Loucy (cell line): Measurements from ENCODE around the gene SCGB1A1.

Experiments used
- H2AFZ ChIP-seq: fragments of 200-600 bp; sonication (generic); 2 replicates; pipeline ENCODE4 v1.6.0; 2016; ENCODE audit warnings: antibody characterized with exemption, mild to moderate bottlenecking, low read length, moderate library complexity
- H3F3A ChIP-seq: fragments of 200-600 bp; 2 replicates; pipeline ENCODE4 v1.6.0; 2016; ENCODE audit warnings: antibody characterized with exemption, low read depth, mild to moderate bottlenecking
- H3K27me3 ChIP-seq: fragments of 200-600 bp; sonication (generic); 2 replicates; pipeline ENCODE4 v1.6.1; 2014; ENCODE audit warnings: low read length, mild to moderate bottlenecking; ENCODE audit not compliant: insufficient read depth, poor library complexity, severe bottlenecking
- H3K36me3 ChIP-seq: fragments of 200-600 bp; sonication (generic); 2 replicates; pipeline ENCODE4 v1.6.1; 2016; ENCODE audit warnings: low read length; ENCODE audit not compliant: insufficient read depth
- H3K4me1 ChIP-seq: fragments of 200-600 bp; sonication (generic); 2 replicates; pipeline ENCODE4 v1.5.1; 2014; ENCODE audit warnings: low read length, mild to moderate bottlenecking; ENCODE audit not compliant: insufficient read depth, poor library complexity, severe bottlenecking
- H3K4me2 ChIP-seq: fragments of 200-600 bp; sonication (generic); 2 replicates; pipeline ENCODE4 v1.6.0; 2014; ENCODE audit warnings: antibody characterized with exemption, low read length, low read depth, mild to moderate bottlenecking; ENCODE audit not compliant: poor library complexity, severe bottlenecking
- H3K4me3 ChIP-seq: fragments of 200-600 bp; sonication (generic); 2 replicates; pipeline ENCODE4 v1.5.1; 2014; ENCODE audit warnings: low read length, mild to moderate bottlenecking, mixed read lengths; ENCODE audit not compliant: poor library complexity, severe bottlenecking
- H3K79me2 ChIP-seq: fragments of 200-600 bp; sonication (generic); 2 replicates; pipeline ENCODE4 v1.6.1; 2014; ENCODE audit warnings: low read length; ENCODE audit not compliant: insufficient read depth
- H3K9ac ChIP-seq: fragments of 200-600 bp; sonication (generic); 2 replicates; pipeline ENCODE4 v1.6.0; 2014; ENCODE audit warnings: mild to moderate bottlenecking, low read depth, low read length, moderate library complexity; ENCODE audit not compliant: poor library complexity, severe bottlenecking
- H3K9me2 ChIP-seq: fragments of 200-600 bp; sonication (generic); replicated peaks from 2 replicates; pipeline ENCODE4 v1.6.1; 2016; ENCODE audit warnings: low read depth, low read length, mixed read lengths
- H3K9me3 ChIP-seq: fragments of 200-600 bp; sonication (generic); 2 replicates; pipeline ENCODE4 v1.6.1; 2014; ENCODE audit warnings: mild to moderate bottlenecking, antibody characterized with exemption, low read length, low read depth; ENCODE audit not compliant: insufficient read depth
- H4K20me1 ChIP-seq: fragments of 200-600 bp; sonication (generic); 2 replicates; pipeline ENCODE4 v1.6.0; 2014; ENCODE audit warnings: antibody characterized with exemption, low read length, mild to moderate bottlenecking; ENCODE audit not compliant: insufficient read depth, poor library complexity, severe bottlenecking
- EZH2phosphoT487 ChIP-seq: fragments of 200-600 bp; IDR thresholded peaks from 2 replicates; pipeline ENCODE4 v1.6.1; 2018; ENCODE audit warnings: antibody characterized with exemption, mild to moderate bottlenecking, moderate library complexity, borderline replicate concordance
- TF ChIP-seq, protein P1 (sequence below): fragments of 200-600 bp; sonication (generic); conservative IDR thresholded peaks from 2 replicates; pipeline ENCODE4 v1.5.1; 2014; ENCODE audit warnings: mild to moderate bottlenecking, antibody characterized with exemption, low read length

SCGB1A1 gene

DNA sequence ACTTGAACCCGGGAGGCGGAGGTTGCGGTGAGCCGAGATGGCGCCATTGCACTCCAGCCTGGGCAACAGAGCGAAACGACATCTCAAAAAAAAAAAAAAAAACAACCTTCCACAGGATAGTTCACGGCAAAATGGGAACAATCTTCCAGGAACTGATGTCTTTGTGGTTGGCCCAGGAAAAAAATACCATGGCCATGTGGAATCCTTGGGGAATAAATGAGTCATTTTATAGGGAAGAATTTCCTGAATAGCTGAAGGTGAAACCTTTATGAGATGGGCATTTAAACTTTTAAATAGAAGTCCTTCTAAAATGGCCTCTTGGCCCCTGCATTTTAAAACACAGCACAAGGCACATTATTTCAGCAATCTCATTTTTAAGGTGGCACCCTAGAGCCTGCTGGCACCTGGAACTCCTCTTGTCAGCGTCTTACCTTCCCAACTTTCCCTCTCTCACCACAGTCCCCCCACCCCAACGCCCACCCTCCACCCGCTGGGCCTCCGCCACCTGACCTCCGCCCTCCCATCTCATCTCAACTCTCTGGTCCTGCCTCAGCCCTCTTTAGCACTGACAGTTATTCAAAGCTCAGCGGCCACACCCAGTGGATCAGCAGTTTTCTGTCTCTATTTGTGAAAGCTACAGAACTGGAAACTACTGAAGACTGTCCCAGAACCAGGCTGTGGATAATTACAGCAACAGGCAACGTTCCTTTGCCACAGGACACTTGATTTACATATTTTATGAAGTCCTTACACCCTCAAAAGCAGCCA lies 43.1 kb downstream of the SCGB1A1 start:
- Histone ChIP-seq H3K9ac (no peak overlapping the region), H3K4me2 (no peak overlapping the region), H3K9me2 (no peaks in the 10 kb centered on the region), H3F3A (no peaks in the 10 kb centered on the region), H3K9me3 (no peaks in the 10 kb centered on the region), H3K4me3 (no peak overlapping the region), H3K27me3 (no peaks in the 10 kb centered on the region), H2AFZ (no peak overlapping the region), H3K4me1 (peaks cover 3% of the 10 kb centered on the region), H4K20me1 (no peaks in the 10 kb centered on the region), H3K36me3 (no peaks in the 10 kb centered on the region), H3K79me2 (no peaks in the 10 kb centered on the region)
- TF ChIP-seq EZH2phosphoT487, result no peak
- TF ChIP-seq, protein P1, sequence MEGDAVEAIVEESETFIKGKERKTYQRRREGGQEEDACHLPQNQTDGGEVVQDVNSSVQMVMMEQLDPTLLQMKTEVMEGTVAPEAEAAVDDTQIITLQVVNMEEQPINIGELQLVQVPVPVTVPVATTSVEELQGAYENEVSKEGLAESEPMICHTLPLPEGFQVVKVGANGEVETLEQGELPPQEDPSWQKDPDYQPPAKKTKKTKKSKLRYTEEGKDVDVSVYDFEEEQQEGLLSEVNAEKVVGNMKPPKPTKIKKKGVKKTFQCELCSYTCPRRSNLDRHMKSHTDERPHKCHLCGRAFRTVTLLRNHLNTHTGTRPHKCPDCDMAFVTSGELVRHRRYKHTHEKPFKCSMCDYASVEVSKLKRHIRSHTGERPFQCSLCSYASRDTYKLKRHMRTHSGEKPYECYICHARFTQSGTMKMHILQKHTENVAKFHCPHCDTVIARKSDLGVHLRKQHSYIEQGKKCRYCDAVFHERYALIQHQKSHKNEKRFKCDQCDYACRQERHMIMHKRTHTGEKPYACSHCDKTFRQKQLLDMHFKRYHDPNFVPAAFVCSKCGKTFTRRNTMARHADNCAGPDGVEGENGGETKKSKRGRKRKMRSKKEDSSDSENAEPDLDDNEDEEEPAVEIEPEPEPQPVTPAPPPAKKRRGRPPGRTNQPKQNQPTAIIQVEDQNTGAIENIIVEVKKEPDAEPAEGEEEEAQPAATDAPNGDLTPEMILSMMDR, result no peak

DNA sequence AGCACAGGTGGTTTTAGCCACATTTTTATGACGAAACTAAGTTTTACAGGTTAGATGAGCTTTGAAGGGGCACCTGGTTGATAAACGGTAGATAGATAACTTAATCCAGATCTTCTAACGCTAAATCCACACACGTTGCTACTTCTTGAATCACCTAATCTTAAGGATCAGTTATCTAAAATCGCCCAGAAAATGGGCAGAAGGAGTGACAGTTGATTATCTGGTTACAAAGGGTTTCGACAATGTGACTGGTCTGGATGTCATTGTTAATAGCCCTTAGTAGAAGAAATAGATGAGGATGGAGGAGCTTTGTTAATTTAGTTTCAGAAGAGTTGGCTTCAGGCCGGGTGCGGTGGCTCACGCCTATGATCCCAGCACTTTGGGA lies 43.7 kb downstream of the SCGB1A1 start:
- Histone ChIP-seq H3K36me3 (no peaks in the 10 kb centered on the region), H3F3A (no peaks in the 10 kb centered on the region), H3K9me2 (no peaks in the 10 kb centered on the region), H3K4me1 (peaks cover 3% of the 10 kb centered on the region), H3K9ac (no peak overlapping the region), H4K20me1 (no peaks in the 10 kb centered on the region), H3K9me3 (no peaks in the 10 kb centered on the region), H3K27me3 (no peaks in the 10 kb centered on the region), H2AFZ (no peak overlapping the region), H3K79me2 (no peaks in the 10 kb centered on the region), H3K4me2 (no peak overlapping the region), H3K4me3 (no peak overlapping the region)
- TF ChIP-seq EZH2phosphoT487, result no peak
- TF ChIP-seq, protein P1, result no peak

DNA sequence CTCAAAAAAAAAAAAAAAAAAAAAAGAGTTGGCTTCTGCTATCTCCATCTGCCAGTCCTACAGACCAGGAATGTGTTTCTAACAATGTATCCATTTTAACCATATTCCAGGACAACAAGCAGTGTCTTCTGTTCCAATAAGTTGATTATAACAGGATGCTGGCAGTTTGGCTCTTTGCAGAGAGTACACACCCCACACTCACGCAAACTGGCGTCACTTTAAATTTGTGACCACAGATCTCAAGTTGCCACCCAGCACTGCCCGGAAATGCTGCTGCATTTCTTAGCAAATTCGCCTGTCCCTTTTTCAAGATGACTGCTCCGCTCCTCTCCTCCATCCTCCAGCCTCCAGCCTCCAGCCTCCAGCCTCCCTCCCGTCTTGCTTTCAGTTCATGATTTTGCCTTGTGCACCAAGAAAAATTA lies 44.3 kb downstream of the SCGB1A1 start:
- Histone ChIP-seq H3K36me3 (no peaks in the 10 kb centered on the region), H3F3A (no peaks in the 10 kb centered on the region), H3K9me3 (no peaks in the 10 kb centered on the region), H3K27me3 (no peaks in the 10 kb centered on the region), H3K4me1 (peaks cover 3% of the 10 kb centered on the region), H3K4me3 (no peak overlapping the region), H4K20me1 (no peaks in the 10 kb centered on the region), H3K9me2 (no peaks in the 10 kb centered on the region), H3K4me2 (no peak overlapping the region), H2AFZ (peak overlapping the region; percentile 24; the same call in 1 of the 2 replicates), H3K79me2 (no peaks in the 10 kb centered on the region), H3K9ac (no peak overlapping the region)
- TF ChIP-seq, protein P1, result no peak
- TF ChIP-seq EZH2phosphoT487, result no peak
